HG02759 (cell line): Measurements from ENCODE around the gene CCDC186.

Source experiments
- ATAC-seq: cut with Tn5 transposase; IDR thresholded peaks from one replicate; pipeline ENCODE4 v1.9.1; 2021; ENCODE audit warnings: mild to moderate bottlenecking, moderate library complexity; ENCODE audit not compliant: unreplicated experiment

CCDC186 gene

DNA sequence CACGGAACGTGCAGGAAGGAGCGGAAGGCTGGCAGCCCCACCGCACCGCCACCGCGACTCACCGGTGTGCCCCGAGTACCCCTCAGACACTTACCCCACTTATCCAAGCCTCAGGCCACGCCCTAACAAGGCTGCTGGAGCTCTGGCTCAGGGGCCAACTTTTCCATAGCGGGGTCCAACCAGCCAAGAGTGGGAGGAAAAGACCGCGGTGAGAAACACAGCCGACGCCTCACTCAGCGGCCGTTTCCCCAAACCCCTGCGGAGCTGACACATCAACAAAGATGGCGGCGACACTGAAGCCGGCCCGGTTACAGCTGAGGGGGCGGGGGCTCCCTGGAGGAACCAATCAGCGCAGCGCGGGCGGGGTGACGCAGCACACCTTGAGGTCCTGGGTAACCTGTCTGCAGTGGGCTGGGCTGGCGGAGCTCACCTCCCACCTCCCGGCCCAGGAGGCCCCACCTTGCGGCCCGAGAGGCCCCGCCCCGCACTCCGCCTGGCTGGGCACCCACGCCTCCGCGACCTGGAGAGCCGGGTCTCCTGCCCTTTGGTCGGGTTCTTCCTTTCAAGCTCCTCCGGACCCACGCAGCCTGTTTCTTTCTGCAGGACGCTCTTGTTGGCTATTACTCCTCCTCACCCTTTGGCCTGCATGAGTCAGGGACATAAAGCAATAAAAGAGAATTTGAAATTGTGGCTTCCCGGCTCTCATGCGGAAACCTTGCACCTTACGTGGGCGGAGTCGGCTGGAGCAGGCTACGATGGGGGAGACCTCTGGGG is at the start of gene CCDC186:
Gene CCDC186 (minus strand): TSS at position 283 of the 774 bp plus-strand sequence. CDS start 10,935 bp downstream, outside the sequence.
- peak; percentile 99 for ATAC-seq

GRCh38 chr10:114223066-114223465 is 49.1 kb upstream of the CCDC186 start:
- ATAC-seq, result no peak

GRCh38 chr10:114221235-114221634 is 47.2 kb upstream of the CCDC186 start:
- ATAC-seq, result no peak

GRCh38 chr10:114220281-114220680 is 46.3 kb upstream of the CCDC186 start:
- no peak for ATAC-seq

DNA sequence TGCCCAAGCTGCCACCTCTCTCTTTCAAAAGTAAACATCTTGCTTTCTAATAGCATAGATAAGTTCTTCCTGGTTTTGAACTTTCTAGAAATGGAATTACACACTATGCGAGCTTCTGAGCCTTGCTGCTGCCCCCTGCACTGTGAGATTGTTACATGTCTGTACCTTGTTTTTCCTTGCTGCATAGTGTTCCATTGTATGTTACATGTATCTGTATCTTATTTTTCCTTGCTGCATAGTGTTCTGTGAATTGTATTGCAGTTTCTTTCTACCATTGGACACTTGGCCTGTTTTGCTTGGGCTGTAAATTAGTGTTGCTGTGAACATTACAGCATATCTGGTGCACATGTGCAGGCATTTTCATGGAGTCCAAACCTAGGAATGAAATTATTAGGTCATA is 41.0 kb upstream of the CCDC186 start:
- ATAC-seq, result no peak

GRCh38 chr10:114212153-114212552 is 38.1 kb upstream of the CCDC186 start:
- no peak for ATAC-seq

GRCh38 chr10:114208351-114208750 is 34.3 kb upstream of the CCDC186 start:
- ATAC-seq, result no peak

DNA sequence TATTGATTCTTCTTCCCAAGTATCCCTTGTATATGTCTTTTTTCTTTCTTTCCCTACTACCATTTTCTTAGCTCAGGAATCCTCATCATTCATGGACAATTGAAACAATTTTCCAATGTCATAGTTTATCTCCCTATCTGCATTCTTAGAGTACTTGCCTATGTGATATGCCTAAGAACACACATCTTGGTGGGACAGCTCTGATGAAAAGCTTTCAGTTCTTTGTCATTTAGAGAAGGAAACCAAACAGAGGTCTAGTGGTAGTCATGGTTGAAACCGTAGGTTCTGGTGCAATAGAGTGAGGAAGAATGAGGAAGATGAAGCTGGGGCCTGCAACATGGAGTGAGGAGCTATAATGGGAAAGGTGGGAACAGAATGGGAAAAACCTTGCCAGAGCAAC is 33.3 kb upstream of the CCDC186 start:
- ATAC-seq, result no peak

DNA sequence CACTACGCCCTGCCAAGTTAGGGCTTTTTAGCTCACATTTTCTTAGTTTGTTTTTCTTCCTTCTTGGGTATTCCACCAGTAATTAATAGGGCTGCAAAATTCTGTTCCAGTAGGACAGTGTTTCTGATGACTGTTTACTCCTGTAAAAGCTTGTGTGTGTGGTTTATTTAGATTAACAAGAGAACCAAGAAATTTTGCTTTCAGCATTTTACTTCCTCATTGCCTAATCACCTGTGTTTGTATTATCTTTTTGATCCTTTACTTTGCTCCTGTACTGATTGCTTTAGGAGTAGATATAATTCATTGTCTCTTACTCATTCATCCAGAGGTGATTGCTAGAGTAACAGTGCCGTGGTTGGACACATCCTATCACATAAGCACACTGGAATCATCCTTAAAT is 32.9 kb upstream of the CCDC186 start:
- ATAC-seq, result no peak

DNA sequence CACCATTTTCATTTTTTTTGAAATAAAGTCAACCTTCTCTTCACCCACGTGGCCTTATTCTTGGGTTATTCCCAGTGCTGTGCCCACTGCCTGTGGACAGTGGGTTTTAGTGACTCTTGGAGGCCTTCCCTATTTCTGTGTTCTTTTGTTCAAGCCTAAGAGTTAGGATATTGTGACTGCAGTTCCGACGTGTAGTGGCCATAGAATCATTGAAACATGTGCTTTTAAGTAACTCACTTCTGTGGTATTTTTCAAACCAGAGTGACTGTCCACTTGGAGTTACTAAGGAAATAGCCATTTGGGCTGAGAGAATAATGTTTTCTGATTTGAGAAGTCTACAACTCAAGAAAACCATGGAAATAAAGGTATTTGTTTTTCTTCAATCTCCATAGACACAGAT is 28.8 kb upstream of the CCDC186 start:
- ATAC-seq, result no peak

GRCh38 chr10:114199239-114199638 is 25.2 kb upstream of the CCDC186 start:
- ATAC-seq, result no peak

DNA sequence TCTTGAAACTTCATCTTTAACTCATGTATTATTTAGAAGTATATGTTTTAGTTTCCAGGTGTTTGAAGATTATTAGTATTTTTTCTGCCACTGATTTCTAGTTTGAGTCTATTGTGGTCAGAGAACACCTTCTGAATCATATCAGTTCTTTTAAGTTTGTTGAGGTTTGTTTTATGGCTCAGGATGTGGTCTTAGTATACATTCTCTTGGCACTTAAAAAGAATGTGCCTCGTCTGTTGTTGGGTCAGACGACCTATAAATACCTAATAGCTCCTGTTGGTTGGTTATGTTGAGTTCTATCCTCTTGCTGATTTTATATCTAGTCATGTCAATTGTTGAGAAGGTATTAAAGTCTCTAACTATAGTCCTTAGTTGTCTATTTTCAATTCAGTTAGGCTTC is 21.1 kb upstream of the CCDC186 start:
- ATAC-seq, result peak; percentile 91

GRCh38 chr10:114189700-114190099 is 15.7 kb upstream of the CCDC186 start:
- no peak for ATAC-seq

GRCh38 chr10:114188900-114189299 is 14.9 kb upstream of the CCDC186 start:
- ATAC-seq, result no peak

GRCh38 chr10:114188001-114188400 is 14.0 kb upstream of the CCDC186 start:
- ATAC-seq, result peak; percentile 45

DNA sequence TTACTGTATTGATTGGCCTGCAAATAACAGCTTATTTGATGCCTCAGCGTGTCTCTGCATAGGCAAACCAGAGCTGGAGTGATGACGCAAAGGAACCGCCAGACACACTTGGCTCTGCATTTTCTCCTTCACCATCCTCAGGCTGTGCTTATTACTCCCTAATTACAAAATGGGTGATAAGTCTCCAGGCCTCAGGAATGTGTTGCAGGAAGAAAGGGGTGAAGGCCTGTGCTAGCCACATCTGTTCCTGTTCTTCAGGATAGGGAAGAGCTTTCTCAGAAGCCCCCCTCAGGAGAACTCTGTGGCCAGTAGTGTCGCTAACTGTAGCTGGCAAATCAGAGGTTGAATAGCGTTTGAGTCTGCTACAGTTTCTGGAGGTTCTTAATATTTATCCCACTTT is 10.3 kb upstream of the CCDC186 start:
- no peak for ATAC-seq

DNA sequence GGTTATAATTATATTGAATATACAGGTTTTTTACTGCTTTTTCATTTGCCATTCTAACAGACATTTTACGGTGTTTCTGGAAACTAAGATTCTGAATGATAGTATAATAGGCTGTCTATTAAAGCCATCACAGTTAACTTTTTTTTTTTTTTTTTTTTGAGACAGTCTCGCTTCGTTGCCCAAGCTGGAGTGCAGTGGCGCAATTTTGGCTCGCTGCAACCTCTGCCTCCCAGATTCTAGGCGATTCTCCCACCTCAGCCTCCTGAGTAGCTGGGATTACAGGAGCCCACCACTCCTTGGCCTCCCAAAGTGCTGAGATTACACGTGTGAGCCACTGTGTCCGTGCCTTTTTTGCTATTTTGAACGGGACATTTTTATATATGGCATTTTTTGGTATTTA is 9.6 kb upstream of the CCDC186 start:
- no peak for ATAC-seq

DNA sequence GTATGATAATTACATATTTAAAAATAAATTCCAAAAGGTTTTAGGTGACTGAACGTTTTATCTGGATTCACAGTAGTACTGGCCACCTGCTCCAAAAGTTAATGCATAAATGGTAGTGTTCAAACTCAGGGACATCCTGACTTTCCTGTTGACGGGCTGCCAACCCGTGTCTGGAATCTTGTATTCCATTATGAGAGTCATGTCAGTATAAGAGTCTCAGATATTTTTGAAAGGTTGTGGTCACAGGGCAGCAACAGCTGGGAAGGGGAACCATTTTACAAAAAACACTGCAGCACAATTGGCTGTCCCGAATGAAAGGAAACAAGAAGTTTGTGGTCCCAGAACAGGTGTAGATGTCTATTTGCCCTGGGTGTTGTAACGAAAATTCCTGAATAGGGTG is 8.0 kb upstream of the CCDC186 start:
- ATAC-seq, result no peak

DNA sequence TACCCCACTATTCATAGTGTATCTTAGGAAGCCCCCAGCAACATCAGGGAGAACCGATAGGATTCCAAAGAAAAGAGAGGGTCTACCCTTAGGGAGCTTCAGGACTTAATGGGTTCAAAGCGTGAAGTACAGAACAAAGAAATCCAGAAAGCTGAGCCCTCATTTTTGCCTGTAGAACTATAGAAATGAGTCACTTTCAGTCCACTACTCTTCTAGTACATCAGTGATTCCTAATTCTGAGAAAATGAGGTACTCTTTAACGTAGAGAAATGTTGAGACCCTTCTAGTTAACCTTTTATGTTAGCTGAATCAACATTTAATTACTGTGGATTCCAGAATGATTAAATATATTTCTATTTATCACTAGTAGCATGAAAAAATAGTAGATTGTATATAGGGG is 6.9 kb upstream of the CCDC186 start:
- no peak for ATAC-seq

DNA sequence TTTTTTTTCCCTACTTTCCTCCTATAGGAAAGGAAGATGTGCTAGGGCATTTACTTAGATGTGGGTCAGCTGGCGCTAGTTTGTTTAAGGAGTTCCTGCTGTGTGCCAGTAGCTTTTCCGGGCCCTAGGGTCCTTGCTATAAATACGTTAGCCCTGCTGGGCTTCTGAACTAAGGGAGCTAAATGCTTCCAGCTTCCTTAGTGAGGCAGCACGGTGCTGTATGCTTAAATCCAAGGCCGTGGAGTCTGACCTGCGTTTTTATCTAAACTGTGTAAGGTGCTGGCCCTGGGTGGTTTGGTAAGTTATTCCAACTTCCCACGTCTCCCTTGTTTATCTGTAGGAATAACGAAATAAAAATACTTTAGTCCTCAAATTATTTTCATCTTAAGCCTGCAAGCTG is 5.7 kb upstream of the CCDC186 start:
- ATAC-seq, result no peak

DNA sequence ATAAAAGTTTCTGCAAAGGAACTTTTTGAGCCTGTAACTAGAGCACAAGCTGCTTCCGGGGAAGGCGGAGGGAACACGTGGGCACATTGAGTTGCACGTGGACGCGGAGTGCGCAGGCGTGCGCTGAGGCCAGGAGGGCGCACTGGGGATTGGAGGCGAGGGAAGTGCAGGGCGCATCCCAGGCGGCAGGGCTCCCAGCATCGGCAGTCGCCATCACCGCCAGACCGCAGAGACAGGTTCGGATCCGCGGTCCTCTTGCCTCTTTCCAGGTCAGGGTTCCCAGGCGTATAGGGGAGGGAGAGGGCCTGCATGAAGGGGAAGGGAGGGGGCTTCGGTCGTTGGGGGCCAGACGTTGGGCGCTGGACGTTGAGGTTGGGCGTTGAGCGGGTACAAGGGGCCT is 5.1 kb upstream of the CCDC186 start, which contains the start of gene TDRD1:
Gene TDRD1 (plus strand): TSS at position 206 of the 400 bp plus-strand sequence. CDS start 8,479 bp downstream, outside the sequence.
- ATAC-seq, result no peak

GRCh38 chr10:114176511-114176910 is 2.5 kb upstream of the CCDC186 start:
- ATAC-seq, result no peak

DNA sequence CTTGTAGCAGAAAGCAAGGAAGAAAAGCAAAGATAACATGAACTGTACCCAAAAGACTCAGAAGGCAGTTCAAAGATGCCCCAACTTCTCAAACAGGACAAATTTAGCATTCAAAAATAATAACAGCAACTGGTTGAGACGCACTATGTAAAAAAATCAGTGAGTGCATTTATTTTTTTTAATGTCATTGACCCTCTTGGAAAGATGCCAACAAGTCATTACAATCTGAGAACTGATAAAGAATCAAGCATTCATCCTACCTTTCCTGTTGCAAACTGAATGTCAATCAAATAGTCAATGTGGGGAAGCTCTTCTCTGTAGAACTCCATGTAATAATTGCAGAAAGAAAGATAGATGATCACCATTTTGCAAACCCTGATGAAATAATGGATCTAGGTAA is 1.7 kb upstream of the CCDC186 start:
- ATAC-seq, result no peak
